Left lung (tissue), 10 donors: ENCODE data around the gene AVPR2. TPM values are rescaled to one million over a fixed set of nuclear protein-coding genes. Genes with fewer than 3 reads are reported as not detected.
A peak's percentile ranks its signal among the peaks of the same experiment; 100 is the strongest.

Experiments used
- ATAC-seq: fragments of 200-7000 bp; cut with Tn5 transposase; one replicate; pipeline ENCODE4 v1.9.1; 2020; ENCODE audit warnings: moderate library complexity
- DNase-seq, 4 donors: peaks; one replicate each; pipeline ENCODE4 v3.0.0-alpha.2; 2013 to 2020
- H3K27ac ChIP-seq, 2 donors: fragments of 200-600 bp; sonication (generic) in 1 of 2; one replicate each; pipeline versions ENCODE4 v1.5.0 to v1.8.0; 2020 to 2021
- H3K27me3 ChIP-seq, 2 donors: fragments of 200-600 bp; sonication (generic) in 1 of 2; one replicate each; pipeline versions ENCODE4 v1.5.0 to v1.8.0; 2020 to 2021
- H3K36me3 ChIP-seq, 2 donors: fragments of 200-600 bp; sonication (generic) in 1 of 2; one replicate each; pipeline versions ENCODE4 v1.5.0 to v1.8.0; 2020 to 2021
- H3K4me1 ChIP-seq, 2 donors: fragments of 200-600 bp; one replicate each; pipeline ENCODE4 v1.8.0; 2021
- H3K4me3 ChIP-seq, 2 donors: fragments of 200-600 bp; sonication (generic) in 1 of 2; one replicate each; pipeline versions ENCODE4 v1.5.0 to v1.8.0; 2020 to 2021; ENCODE audit warnings: mild to moderate bottlenecking in 1 of 2
- H3K9me3 ChIP-seq, 2 donors: fragments of 200-600 bp; sonication (generic) in 1 of 2; one replicate each; pipeline versions ENCODE4 v1.5.0 to v1.8.0; 2020 to 2021
- intact Hi-C, 2 donors: fragments of 100-400 bp; cut with DNase I; formaldehyde crosslinking; loops; one replicate each; pipeline versions ENCODE4 v1.11.2 to v1.14.2; 2022
- polyA plus RNA-seq, 6 donors: library from polyadenylated mRNA; unstranded; fragments of 120-200 nt; gene quantifications; one replicate each; pipeline ENCODE4 v1.2.1, GENCODE V29; 2013; ENCODE audit not compliant: insufficient read length in 6 of 6
- total RNA-seq, 2 donors: library from RNA; stranded (reverse); fragmentation: NEBNext Ultra II Directional; extraction: Animal tissue kit (Norgen Biotek cat#: 25700); gene quantifications; one replicate each; pipeline ENCODE4 v1.2.1, GENCODE V29; 2021
- TF ChIP-seq, protein P1 (sequence below), 2 donors: fragments of 200-600 bp; sonication (generic) in 1 of 2; IDR thresholded peaks; one replicate each; pipeline versions ENCODE4 v1.5.0 to v1.8.0; 2021; ENCODE audit warnings: antibody characterized with exemption in 2 of 2
- donor health status: DM: no; HTN: yes; CAD: no.
- donor health status: DM: no; HTN: no; CAD: no.

AVPR2 gene
- total and polyA plus RNA-seq, 8 donors, result 0.52 to 1.3 (median 0.83) TPM

- Histone ChIP-seq H3K4me3 (peak within 1 kb of the TSS; percentile 27 to 60), H3K4me1 (peaks cover 0 to 49% of the 10 kb centered on the region in 2 donors), H3K27me3 (peaks cover 0 to 4% of the 10 kb centered on the region in 2 donors), H3K9me3 (no peaks in the 10 kb centered on the region), H3K27ac (peak within 1 kb of the TSS; percentile 48 to 66), H3K36me3 (peaks cover 0 to 11% of the 10 kb centered on the region in 2 donors)
- ATAC-seq (peak; percentile 74), DNase-seq (peak in 2 of 4 donors; percentile 78 to 91)
- TF ChIP-seq, protein P1, sequence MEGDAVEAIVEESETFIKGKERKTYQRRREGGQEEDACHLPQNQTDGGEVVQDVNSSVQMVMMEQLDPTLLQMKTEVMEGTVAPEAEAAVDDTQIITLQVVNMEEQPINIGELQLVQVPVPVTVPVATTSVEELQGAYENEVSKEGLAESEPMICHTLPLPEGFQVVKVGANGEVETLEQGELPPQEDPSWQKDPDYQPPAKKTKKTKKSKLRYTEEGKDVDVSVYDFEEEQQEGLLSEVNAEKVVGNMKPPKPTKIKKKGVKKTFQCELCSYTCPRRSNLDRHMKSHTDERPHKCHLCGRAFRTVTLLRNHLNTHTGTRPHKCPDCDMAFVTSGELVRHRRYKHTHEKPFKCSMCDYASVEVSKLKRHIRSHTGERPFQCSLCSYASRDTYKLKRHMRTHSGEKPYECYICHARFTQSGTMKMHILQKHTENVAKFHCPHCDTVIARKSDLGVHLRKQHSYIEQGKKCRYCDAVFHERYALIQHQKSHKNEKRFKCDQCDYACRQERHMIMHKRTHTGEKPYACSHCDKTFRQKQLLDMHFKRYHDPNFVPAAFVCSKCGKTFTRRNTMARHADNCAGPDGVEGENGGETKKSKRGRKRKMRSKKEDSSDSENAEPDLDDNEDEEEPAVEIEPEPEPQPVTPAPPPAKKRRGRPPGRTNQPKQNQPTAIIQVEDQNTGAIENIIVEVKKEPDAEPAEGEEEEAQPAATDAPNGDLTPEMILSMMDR (IDR thresholded peaks at IDR 0.05), result no peak
- intact Hi-C loops, result loop anchor here in 1 of 2 donors (10.0 kb wide), 1 partner anchor 179 kb away; the partner anchor contains the start of gene PLXNB3
Measured at GRCh38 chrX:153944140-153944799, 39.8 kb downstream of the AVPR2 start, which contains the start of gene RENBP. Gene RENBP (minus strand): TSS chrX:153944643. CDS start chrX:153944610, 33 bp downstream.

GRCh38 chrX:153944800-153945150, 40.3 kb downstream of the AVPR2 start:
- TF ChIP-seq, protein P1 (IDR thresholded peaks at IDR 0.05), result no peak
- DNase-seq (no peak), ATAC-seq (peak; percentile 19)
- Histone ChIP-seq H3K9me3 (no peaks in the 10 kb centered on the region), H3K4me1 (peaks cover 0 to 54% of the 10 kb centered on the region in 2 donors), H3K27me3 (peaks cover 0 to 4% of the 10 kb centered on the region in 2 donors), H3K36me3 (peaks cover 0 to 16% of the 10 kb centered on the region in 2 donors), H3K27ac (peak overlapping the region in 1 of 2 donors; percentile 66), H3K4me3 (peak overlapping the region; percentile 27 to 60)
- intact Hi-C loops, result loop anchor here in 1 of 2 donors (10.0 kb wide), 1 partner anchor 180 kb away; the partner anchor contains the start of gene PLXNB3

DNA sequence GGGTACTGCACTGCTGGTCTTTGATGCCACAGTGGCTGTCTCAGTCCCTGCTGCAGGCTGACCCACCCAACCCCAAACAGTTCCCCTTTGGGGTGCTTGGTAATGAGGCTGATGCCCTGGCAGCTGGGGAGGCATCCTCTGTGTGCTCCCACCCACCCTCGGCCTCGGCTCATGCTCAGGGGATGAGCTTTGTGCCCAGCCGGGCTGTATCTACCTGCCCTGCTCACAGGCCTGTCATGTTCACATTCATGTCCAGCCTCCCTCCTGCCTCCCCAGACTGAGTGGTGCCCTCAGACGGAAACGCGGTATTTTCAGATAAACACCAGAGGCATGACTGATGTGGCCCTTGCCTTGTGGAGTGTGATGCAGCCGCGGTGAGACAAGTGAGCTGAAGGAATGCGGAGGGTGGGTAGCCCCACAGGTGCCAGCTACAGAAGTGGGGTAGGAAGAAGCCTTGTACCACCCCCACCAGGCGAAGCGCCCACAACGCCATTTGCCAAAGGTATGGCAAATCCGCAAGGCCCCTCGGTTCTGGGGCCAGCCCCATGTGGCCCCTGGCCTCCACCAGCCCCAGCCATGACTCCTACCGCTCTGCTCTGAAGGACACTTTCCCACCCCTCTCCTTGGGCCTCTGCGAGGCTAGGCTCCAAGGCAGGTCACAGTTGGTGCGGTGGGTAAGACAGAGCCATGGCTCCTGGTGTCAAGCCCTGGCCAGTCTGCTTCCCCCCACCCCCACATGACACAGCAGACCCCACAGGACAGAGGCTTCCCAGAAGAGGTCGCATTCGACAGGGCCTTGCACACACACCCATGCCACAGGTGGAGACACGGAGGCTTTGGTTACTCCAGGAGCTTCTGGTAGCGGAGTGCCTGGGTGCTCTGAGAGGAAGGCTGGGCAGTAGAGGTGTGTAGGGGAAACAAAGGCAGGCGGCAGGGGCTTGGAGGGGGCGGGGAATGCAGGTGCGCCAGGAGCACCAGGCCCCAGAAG, 41.8 kb downstream of the AVPR2 start:
- DNase-seq (no peak), ATAC-seq (no peak)
- H3K9me3 ChIP-seq, result no peaks in the 10 kb centered on the region
- H3K27ac ChIP-seq, result peak overlapping the region in 1 of 2 donors; percentile 41
- H3K36me3 ChIP-seq, result peaks cover 0 to 26% of the 10 kb centered on the region in 2 donors
- no peak overlapping the region for H3K4me3 ChIP-seq
- TF ChIP-seq, protein P1 (IDR thresholded peaks at IDR 0.05), result no peak
- peaks cover 0 to 4% of the 10 kb centered on the region in 2 donors for H3K27me3 ChIP-seq
- intact Hi-C loops, result loop anchor here in 1 of 2 donors (10.0 kb wide), 1 partner anchor 181 kb away; the partner anchor contains the start of gene PLXNB3
- H3K4me1 ChIP-seq, result peaks cover 0 to 54% of the 10 kb centered on the region in 2 donors

DNA sequence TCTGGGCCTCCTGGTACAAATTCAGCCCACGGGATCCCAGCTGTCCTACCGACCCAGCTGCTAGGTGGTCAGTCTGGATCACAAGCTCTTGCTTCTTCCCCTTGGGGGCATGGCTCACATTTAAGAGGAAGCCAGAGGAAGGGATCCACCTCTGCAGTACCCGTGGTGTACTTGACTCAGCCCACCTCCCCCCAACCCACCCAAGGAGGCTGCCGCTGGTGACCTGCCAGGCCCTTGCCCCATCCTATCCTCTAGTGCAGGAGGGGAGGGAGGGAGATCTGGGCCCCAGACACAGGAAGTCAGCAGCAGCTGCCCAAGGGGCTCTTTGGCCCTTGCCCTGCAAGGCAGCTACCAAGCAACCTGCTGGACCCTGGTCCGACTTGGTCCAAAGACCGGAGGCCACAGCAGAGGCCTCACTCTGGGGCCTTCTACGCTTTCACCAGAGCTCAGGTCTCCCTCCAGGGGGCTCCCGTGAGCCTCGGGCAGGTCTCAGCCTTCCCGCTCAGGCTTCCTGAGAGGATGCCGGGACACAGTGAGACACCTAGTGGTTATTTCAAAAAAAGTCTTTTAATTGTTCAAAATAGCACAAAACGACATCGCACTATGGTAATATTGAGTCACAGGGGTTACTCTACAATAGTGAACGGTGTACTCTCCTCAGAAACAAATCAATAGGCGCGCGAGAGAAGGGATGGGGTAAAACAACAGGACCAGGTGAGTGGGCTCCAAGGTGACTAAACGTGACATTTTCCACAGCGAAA, 42.7 kb downstream of the AVPR2 start:
- DNase-seq (peak in 3 of 4 donors; percentile 62 to 86 (median 82)), ATAC-seq (peak; percentile 87)
- Histone ChIP-seq H3K36me3 (peaks cover 0 to 35% of the 10 kb centered on the region in 2 donors), H3K27ac (peak overlapping the region in 1 of 2 donors; percentile 61), H3K27me3 (no peaks in the 10 kb centered on the region), H3K4me1 (peaks cover 0 to 47% of the 10 kb centered on the region in 2 donors), H3K4me3 (no peak overlapping the region), H3K9me3 (no peaks in the 10 kb centered on the region)
- intact Hi-C loops, result loop anchor here in 1 of 2 donors (10.0 kb wide), 1 partner anchor 182 kb away; the partner anchor contains the start of gene PLXNB3
- TF ChIP-seq, protein P1 (IDR thresholded peaks at IDR 0.05), result peak; percentile 71 to 74
